Astrocyte (in vitro differentiated cells and primary cell): ENCODE data around the gene GPHN.
"Not testable (repeated sequence)": the region's sequence is repeated elsewhere in the genome, so short reads cannot be mapped to it uniquely, and the experiment has no call there.

Experiments used
- CTCF ChIP-seq: IDR thresholded peaks from 2 replicates; pipeline ENCODE4 v1.5.1; 2011; ENCODE audit warnings: low read depth, mild to moderate bottlenecking, inconsistent platforms, low read length, moderate library complexity; ENCODE audit not compliant: insufficient read depth
- EZH2 ChIP-seq: IDR thresholded peaks from 2 replicates; pipeline ENCODE4 v1.6.1; 2012; ENCODE audit warnings: mild to moderate bottlenecking, low read length, inconsistent platforms; ENCODE audit not compliant: insufficient read depth

DNA sequence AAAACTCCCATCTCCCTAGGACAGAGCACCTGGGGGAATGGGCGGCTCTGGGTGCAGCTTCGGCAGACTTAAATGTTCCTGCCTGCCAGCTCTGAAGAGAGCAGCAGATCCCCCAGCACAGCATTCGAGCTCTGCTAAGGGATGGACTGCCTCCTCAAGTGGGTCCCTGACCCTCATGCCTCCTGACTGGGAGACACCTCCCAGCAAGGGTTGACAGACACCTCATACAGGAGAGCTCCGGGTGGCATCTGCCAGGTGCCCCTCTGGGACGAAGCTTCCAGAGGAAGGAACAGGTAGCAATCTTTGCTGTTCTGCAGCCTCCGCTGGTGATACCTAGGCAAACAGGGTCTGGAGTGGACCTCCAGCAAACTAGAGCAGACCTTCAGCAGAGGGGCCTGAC, 79.8 kb downstream of the GPHN start:
- not testable (repeated sequence) for TF ChIP-seq CTCF, EZH2
